C4-2B (cell line): ENCODE measurements around the gene KISS1R.

Experiments used
- CTCF ChIP-seq: fragments of 450-650 bp; conservative IDR thresholded peaks from 2 replicates; pipeline ENCODE4 v1.5.1; 2017; ENCODE audit warnings: mild to moderate bottlenecking
- ZFX ChIP-seq: fragments of 450-650 bp; IDR thresholded peaks from 2 replicates; pipeline ENCODE4 v1.6.1; 2017

- TF ChIP-seq CTCF (no peak), ZFX (no peak)
Measured at GRCh38 chr19:888581-889385, 28.4 kb upstream of the KISS1R start.
